ENCODE results near the gene PLEK2.
A peak's percentile ranks its signal among the peaks of the same experiment; 100 is the strongest.

PLEK2 gene

DNA sequence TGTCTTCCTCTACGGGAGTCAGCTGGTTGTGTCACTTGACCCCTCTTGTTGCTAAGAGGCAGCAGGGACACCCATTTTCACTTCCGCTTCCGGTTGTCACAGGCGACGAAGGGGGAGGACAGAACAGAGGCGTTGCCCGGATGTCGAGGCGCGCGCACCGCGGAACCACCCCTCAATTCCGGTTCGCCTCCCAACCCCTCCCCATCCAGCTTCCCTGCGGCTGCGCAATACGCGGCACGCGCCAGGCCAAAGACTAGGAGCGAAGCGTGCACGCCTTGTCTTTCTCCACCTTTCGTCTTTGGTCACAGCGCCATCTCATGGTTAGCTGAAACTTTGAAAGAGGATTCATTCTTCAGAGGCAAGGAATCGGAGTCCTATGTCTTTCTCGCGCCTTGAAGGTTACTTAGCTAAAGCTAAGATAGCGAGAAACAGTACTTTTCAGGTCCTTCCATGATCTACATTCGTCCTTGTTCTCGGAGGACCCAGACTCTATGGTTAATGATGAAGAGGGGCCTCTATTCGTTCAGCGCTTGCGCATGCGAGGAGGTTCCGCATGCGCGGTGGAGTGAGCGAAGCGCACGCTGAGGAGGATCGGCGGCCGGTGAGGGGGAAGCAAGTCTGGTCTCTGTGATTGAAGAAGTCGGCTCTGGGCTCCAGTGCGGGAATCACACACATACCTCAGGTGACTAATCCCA lies 52.0 kb downstream of the PLEK2 start, which contains the start of the genes ATP6V1D and EIF2S1:
Gene ATP6V1D, minus strand, starts transcription at position 30 of the 695 bp plus-strand sequence. CDS start 106 bp downstream, outside the sequence.
Gene EIF2S1, plus strand, starts transcription at position 554 of the 695 bp plus-strand sequence. CDS start 4,440 bp downstream, outside the sequence.
- Histone ChIP-seq H3K4me1 (ENCODE audit: control insufficient read depth, low read length) (peaks cover 46% of the 10 kb centered on the region), H4K20me1 (ENCODE audit: control insufficient read depth, insufficient read depth, low read depth, low read length) (peaks cover 14% of the 10 kb centered on the region; the same call in 1 of the 2 replicates), H3K36me3 (ENCODE audit: control insufficient read depth, low read length) (peaks cover 44% of the 10 kb centered on the region), H3K9me2 (replicated peaks; ENCODE audit: control insufficient read depth, low read length) (no peaks in the 10 kb centered on the region), H3K9me3 (ENCODE audit: control insufficient read depth, insufficient read depth, low read length) (no peaks in the 10 kb centered on the region), H3K27ac (ENCODE audit: low read depth, low read length) (peak within 1 kb of the TSS; percentile 77), H3K4me3 (ENCODE audit: low read length) (peak within 1 kb of the TSS; percentile 85), H3K4me2 (ENCODE audit: low read length) (peak within 1 kb of the TSS; percentile 89), H3F3A (ENCODE audit: control insufficient read depth, insufficient read depth) (peaks cover 3% of the 10 kb centered on the region; the same call in 1 of the 2 replicates), H3K27me3 (ENCODE audit: control insufficient read depth, low read length) (no peaks in the 10 kb centered on the region), H3K79me2 (ENCODE audit: control insufficient read depth, low read length) (peaks cover 80% of the 10 kb centered on the region)
- no peak for TF ChIP-seq EZH2phosphoT487 (IDR thresholded peaks at IDR 0.05; ENCODE audit: borderline replicate concordance, low read length)
- TF ChIP-seq, protein P1, sequence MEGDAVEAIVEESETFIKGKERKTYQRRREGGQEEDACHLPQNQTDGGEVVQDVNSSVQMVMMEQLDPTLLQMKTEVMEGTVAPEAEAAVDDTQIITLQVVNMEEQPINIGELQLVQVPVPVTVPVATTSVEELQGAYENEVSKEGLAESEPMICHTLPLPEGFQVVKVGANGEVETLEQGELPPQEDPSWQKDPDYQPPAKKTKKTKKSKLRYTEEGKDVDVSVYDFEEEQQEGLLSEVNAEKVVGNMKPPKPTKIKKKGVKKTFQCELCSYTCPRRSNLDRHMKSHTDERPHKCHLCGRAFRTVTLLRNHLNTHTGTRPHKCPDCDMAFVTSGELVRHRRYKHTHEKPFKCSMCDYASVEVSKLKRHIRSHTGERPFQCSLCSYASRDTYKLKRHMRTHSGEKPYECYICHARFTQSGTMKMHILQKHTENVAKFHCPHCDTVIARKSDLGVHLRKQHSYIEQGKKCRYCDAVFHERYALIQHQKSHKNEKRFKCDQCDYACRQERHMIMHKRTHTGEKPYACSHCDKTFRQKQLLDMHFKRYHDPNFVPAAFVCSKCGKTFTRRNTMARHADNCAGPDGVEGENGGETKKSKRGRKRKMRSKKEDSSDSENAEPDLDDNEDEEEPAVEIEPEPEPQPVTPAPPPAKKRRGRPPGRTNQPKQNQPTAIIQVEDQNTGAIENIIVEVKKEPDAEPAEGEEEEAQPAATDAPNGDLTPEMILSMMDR (IDR thresholded peaks at IDR 0.05; ENCODE audit: low read depth, low read length, poor library complexity, severe bottlenecking) = peak; percentile 100

DNA sequence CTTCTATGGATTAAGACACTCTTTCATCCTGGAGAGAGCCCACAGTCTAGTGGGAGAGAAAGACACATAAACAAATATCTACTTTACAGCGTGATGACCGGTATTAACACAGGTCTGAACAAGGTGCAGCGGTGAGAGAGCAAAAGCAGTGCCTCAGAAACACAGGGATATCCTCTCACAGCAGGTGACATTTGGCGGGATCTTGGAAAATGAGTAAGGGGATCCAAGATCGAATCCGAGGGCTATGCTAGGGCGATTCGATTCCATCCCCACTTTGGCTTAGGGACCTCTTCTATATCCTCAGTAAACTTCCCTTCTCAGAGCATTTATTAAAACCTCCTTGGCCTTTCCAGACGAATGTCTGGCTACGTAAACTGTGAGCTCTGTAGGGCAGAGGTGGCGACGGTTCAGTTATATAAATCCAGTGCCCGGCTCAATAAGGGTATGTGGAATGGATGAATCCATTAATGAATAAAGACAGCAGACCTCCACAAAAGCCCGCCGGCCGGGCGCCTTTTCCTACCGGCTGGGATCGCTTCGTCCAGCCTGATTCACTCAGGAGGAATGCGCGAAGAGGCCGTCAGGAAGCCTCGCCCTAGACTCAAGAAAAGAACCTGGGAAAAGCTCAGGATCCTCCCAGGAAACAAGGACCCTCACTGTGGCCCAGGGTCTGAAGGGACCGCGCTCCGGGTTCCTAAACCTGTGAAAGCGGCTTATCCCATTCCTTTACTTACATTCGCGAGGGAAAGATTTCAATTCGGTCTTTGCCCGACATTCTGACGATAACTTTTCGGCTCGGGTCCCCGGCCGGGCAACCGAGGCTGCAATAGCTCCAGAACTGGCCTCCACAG lies 52.8 kb downstream of the PLEK2 start:
- H3K9me3 ChIP-seq (ENCODE audit: control insufficient read depth, insufficient read depth, low read length) = no peaks in the 10 kb centered on the region
- H3K79me2 ChIP-seq (ENCODE audit: control insufficient read depth, low read length) = peaks cover 72% of the 10 kb centered on the region
- H3K36me3 ChIP-seq (ENCODE audit: control insufficient read depth, low read length) = peaks cover 36% of the 10 kb centered on the region
- H3F3A ChIP-seq (ENCODE audit: control insufficient read depth, insufficient read depth) = peaks cover 3% of the 10 kb centered on the region; the same call in 1 of the 2 replicates
- peak overlapping the region; percentile 85 for H3K4me3 ChIP-seq (ENCODE audit: low read length)
- H3K4me1 ChIP-seq (ENCODE audit: control insufficient read depth, low read length) = peaks cover 46% of the 10 kb centered on the region
- H4K20me1 ChIP-seq (ENCODE audit: control insufficient read depth, insufficient read depth, low read depth, low read length) = peaks cover 14% of the 10 kb centered on the region; the same call in 1 of the 2 replicates
- no peak overlapping the region for H3K27ac ChIP-seq (ENCODE audit: low read depth, low read length)
- peak overlapping the region; percentile 89 for H3K4me2 ChIP-seq (ENCODE audit: low read length)
- TF ChIP-seq, protein P1 (IDR thresholded peaks at IDR 0.05; ENCODE audit: low read depth, low read length, poor library complexity, severe bottlenecking) = no peak
- TF ChIP-seq EZH2phosphoT487 (IDR thresholded peaks at IDR 0.05; ENCODE audit: borderline replicate concordance, low read length) = no peak
- no peaks in the 10 kb centered on the region for H3K9me2 ChIP-seq (replicated peaks; ENCODE audit: control insufficient read depth, low read length)
- no peaks in the 10 kb centered on the region for H3K27me3 ChIP-seq (ENCODE audit: control insufficient read depth, low read length)

DNA sequence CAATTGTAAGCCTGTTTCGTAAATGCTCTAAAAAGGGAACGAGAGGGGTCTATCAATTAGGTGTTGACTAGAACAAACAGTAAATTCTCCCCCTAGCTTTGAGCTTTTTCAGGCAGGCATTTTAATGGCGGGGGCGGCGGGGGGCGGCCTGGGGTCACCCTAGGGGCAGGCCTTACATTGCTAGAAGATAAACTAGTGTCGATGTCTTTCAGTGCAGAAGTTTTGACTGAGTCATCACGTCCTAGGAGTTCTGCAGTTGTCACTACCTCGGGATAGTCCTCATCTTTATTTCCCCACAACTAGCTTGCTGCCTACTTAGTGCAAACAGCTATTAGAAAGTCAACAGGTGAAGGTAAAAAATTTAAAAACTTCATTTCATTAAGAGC lies 54.0 kb downstream of the PLEK2 start:
- H3K79me2 ChIP-seq (ENCODE audit: control insufficient read depth, low read length) = peaks cover 60% of the 10 kb centered on the region

More for the DNA sequence above, 54.0 kb downstream of the PLEK2 start:
- peaks cover 11% of the 10 kb centered on the region; the same call in 1 of the 2 replicates for H4K20me1 ChIP-seq (ENCODE audit: control insufficient read depth, insufficient read depth, low read depth, low read length)
- H3K9me3 ChIP-seq (ENCODE audit: control insufficient read depth, insufficient read depth, low read length) = no peaks in the 10 kb centered on the region
- H3K4me1 ChIP-seq (ENCODE audit: control insufficient read depth, low read length) = peaks cover 36% of the 10 kb centered on the region
- no peak overlapping the region; the same call in 1 of the 2 replicates for H3K4me3 ChIP-seq (ENCODE audit: low read length)
- peaks cover 3% of the 10 kb centered on the region; the same call in 1 of the 2 replicates for H3F3A ChIP-seq (ENCODE audit: control insufficient read depth, insufficient read depth)
- no peak overlapping the region for H3K27ac ChIP-seq (ENCODE audit: low read depth, low read length)
- TF ChIP-seq, protein P1 (IDR thresholded peaks at IDR 0.05; ENCODE audit: low read depth, low read length, poor library complexity, severe bottlenecking) = no peak
- no peak for TF ChIP-seq EZH2phosphoT487 (IDR thresholded peaks at IDR 0.05; ENCODE audit: borderline replicate concordance, low read length)
- peaks cover 26% of the 10 kb centered on the region for H3K36me3 ChIP-seq (ENCODE audit: control insufficient read depth, low read length)
- no peaks in the 10 kb centered on the region for H3K27me3 ChIP-seq (ENCODE audit: control insufficient read depth, low read length)
- H3K4me2 ChIP-seq (ENCODE audit: low read length) = 0 out of 2 replicates have a peak overlapping the region, but pooled peaks have one; percentile 89
- H3K9me2 ChIP-seq (replicated peaks; ENCODE audit: control insufficient read depth, low read length) = no peaks in the 10 kb centered on the region

Measured in DOHH2 (cell line).